Measurements from ENCODE around the gene CHL1.

CHL1 gene

DNA sequence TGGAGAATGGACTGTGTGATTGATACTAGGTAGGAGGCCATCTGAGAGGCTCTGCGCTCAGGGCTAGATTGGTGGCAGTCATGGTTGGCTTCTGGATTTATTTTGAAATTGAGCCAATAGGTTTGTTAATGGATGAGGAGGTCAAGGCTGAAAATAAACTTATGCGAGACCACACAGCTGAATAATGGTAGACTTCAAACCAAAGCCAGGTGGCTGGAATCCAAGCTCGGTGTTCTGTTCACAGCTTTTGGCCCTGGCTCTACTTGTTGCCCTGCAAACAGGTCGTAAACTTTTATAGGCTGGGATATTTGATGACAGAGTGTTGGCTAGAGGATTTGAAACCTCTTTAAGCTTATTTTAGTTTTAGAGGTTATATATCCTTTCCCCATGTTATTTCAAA is 160.4 kb downstream of the CHL1 start:
- Histone ChIP-seq H3K4me1 (ENCODE audit: control insufficient read depth, low read length) (peaks cover 3% of the 10 kb centered on the region; the same call in 1 of the 2 replicates), H3K4me3 (ENCODE audit: low read length) (no peak overlapping the region), H3K27ac (ENCODE audit: low read depth, low read length) (no peak overlapping the region), H3K9me2 (replicated peaks; ENCODE audit: control insufficient read depth, low read length) (no peaks in the 10 kb centered on the region), H3K79me2 (ENCODE audit: control insufficient read depth, low read length) (no peaks in the 10 kb centered on the region), H3K27me3 (ENCODE audit: control insufficient read depth, low read length) (0 out of 2 replicates have a peak, but pooled peaks cover 2% of the 10 kb centered on the region), H3K4me2 (ENCODE audit: low read length) (no peak overlapping the region), H3K36me3 (ENCODE audit: control insufficient read depth, low read length) (no peaks in the 10 kb centered on the region), H4K20me1 (ENCODE audit: control insufficient read depth, insufficient read depth, low read depth, low read length) (no peaks in the 10 kb centered on the region), H3F3A (ENCODE audit: control insufficient read depth, insufficient read depth) (peaks cover 2% of the 10 kb centered on the region; the same call in 1 of the 2 replicates), H3K9me3 (ENCODE audit: control insufficient read depth, insufficient read depth, low read length) (no peaks in the 10 kb centered on the region)
- TF ChIP-seq EZH2phosphoT487 (IDR thresholded peaks at IDR 0.05; ENCODE audit: borderline replicate concordance, low read length) (no peak), CTCF (IDR thresholded peaks at IDR 0.05; ENCODE audit: low read depth, low read length, poor library complexity, severe bottlenecking) (no peak)

GRCh38 chr3:359672-360071 is 163.1 kb downstream of the CHL1 start:
- no peaks in the 10 kb centered on the region for H4K20me1 ChIP-seq (ENCODE audit: control insufficient read depth, insufficient read depth, low read depth, low read length)
- no peak overlapping the region for H3K4me2 ChIP-seq (ENCODE audit: low read length)
- TF ChIP-seq CTCF (IDR thresholded peaks at IDR 0.05; ENCODE audit: low read depth, low read length, poor library complexity, severe bottlenecking) = no peak
- no peak for TF ChIP-seq EZH2phosphoT487 (IDR thresholded peaks at IDR 0.05; ENCODE audit: borderline replicate concordance, low read length)
- H3K4me1 ChIP-seq (ENCODE audit: control insufficient read depth, low read length) = no peaks in the 10 kb centered on the region
- 0 out of 2 replicates have a peak, but pooled peaks cover 2% of the 10 kb centered on the region for H3K27me3 ChIP-seq (ENCODE audit: control insufficient read depth, low read length)
- no peak overlapping the region for H3K4me3 ChIP-seq (ENCODE audit: low read length)
- no peaks in the 10 kb centered on the region for H3K9me3 ChIP-seq (ENCODE audit: control insufficient read depth, insufficient read depth, low read length)
- H3F3A ChIP-seq (ENCODE audit: control insufficient read depth, insufficient read depth) = no peaks in the 10 kb centered on the region
- H3K27ac ChIP-seq (ENCODE audit: low read depth, low read length) = no peak overlapping the region
- no peaks in the 10 kb centered on the region for H3K9me2 ChIP-seq (replicated peaks; ENCODE audit: control insufficient read depth, low read length)
- H3K79me2 ChIP-seq (ENCODE audit: control insufficient read depth, low read length) = no peaks in the 10 kb centered on the region
- H3K36me3 ChIP-seq (ENCODE audit: control insufficient read depth, low read length) = no peaks in the 10 kb centered on the region

- Histone ChIP-seq H3K9me2 (replicated peaks; ENCODE audit: control insufficient read depth, low read length) (no peaks in the 10 kb centered on the region), H4K20me1 (ENCODE audit: control insufficient read depth, insufficient read depth, low read depth, low read length) (no peaks in the 10 kb centered on the region), H3K36me3 (ENCODE audit: control insufficient read depth, low read length) (no peaks in the 10 kb centered on the region), H3K27ac (ENCODE audit: low read depth, low read length) (no peak overlapping the region), H3F3A (ENCODE audit: control insufficient read depth, insufficient read depth) (no peaks in the 10 kb centered on the region), H3K4me2 (ENCODE audit: low read length) (no peak overlapping the region), H3K4me3 (ENCODE audit: low read length) (no peak overlapping the region), H3K27me3 (ENCODE audit: control insufficient read depth, low read length) (no peaks in the 10 kb centered on the region), H3K9me3 (ENCODE audit: control insufficient read depth, insufficient read depth, low read length) (no peaks in the 10 kb centered on the region), H3K4me1 (ENCODE audit: control insufficient read depth, low read length) (no peaks in the 10 kb centered on the region), H3K79me2 (ENCODE audit: control insufficient read depth, low read length) (no peaks in the 10 kb centered on the region)
- TF ChIP-seq CTCF (IDR thresholded peaks at IDR 0.05; ENCODE audit: low read depth, low read length, poor library complexity, severe bottlenecking) (no peak), EZH2phosphoT487 (IDR thresholded peaks at IDR 0.05; ENCODE audit: borderline replicate concordance, low read length) (no peak)
These were observed 166.2 kb downstream of the CHL1 start for GRCh38 chr3:362681-363338.
